ENCODE measurements around the gene TCFL5.

- TF ChIP-seq CTCF (IDR thresholded peaks at IDR 0.05; ENCODE audit: borderline replicate concordance, extremely low read depth, low read length, poor library complexity, severe bottlenecking), result no peak
- TF ChIP-seq EZH2 (IDR thresholded peaks at IDR 0.05; ENCODE audit: borderline replicate concordance, low read depth, low read length, severe bottlenecking), result no peak
These were observed 47.4 kb downstream of the TCFL5 start for GRCh38 chr20:62814060-62814708.

Data from DND-41 (cell line).